IPS-NIHi11 (cell line): ENCODE results near the gene LRRC3.

Experiments used
- DNase-seq: peaks from one replicate; pipeline ENCODE4 v3.0.0; 2012; ENCODE audit warnings: mixed read lengths, low spot score

The LRRC3 gene

GRCh38 chr21:44424608-44425306, 30.6 kb upstream of the LRRC3 start:
- DNase-seq, result peak; percentile 55

- peak; percentile 51 for DNase-seq
These were observed 29.9 kb upstream of the LRRC3 start for GRCh38 chr21:44425307-44425894.

- DNase-seq, result peak; percentile 4
These were observed 29.2 kb upstream of the LRRC3 start for GRCh38 chr21:44425895-44426662.

- peak; percentile 6 for DNase-seq
These were observed 28.6 kb upstream of the LRRC3 start for GRCh38 chr21:44426663-44427191.

GRCh38 chr21:44427241-44428120, 27.8 kb upstream of the LRRC3 start:
- DNase-seq, result peak; percentile 8

- peak; percentile 76 for DNase-seq
These were observed 26.9 kb upstream of the LRRC3 start for GRCh38 chr21:44428281-44428960.

- DNase-seq, result no peak
These were observed 25.4 kb upstream of the LRRC3 start for GRCh38 chr21:44429894-44430293.

- no peak for DNase-seq
These were observed 24.0 kb upstream of the LRRC3 start for GRCh38 chr21:44431300-44431699.

- DNase-seq, result no peak
These were observed 22.2 kb upstream of the LRRC3 start for GRCh38 chr21:44432841-44433790.

GRCh38 chr21:44433791-44434567, 21.3 kb upstream of the LRRC3 start:
- DNase-seq, result no peak

- no peak for DNase-seq
These were observed 20.8 kb upstream of the LRRC3 start for GRCh38 chr21:44434568-44434925.

GRCh38 chr21:44434936-44435635, 20.2 kb upstream of the LRRC3 start:
- DNase-seq, result peak; percentile 5

GRCh38 chr21:44436111-44436611, 19.1 kb upstream of the LRRC3 start:
- peak; percentile 4 for DNase-seq

- DNase-seq, result peak; percentile 26
These were observed 18.4 kb upstream of the LRRC3 start for GRCh38 chr21:44436958-44437357.

GRCh38 chr21:44437371-44437695, 18.0 kb upstream of the LRRC3 start:
- DNase-seq, result peak; percentile 6

- no peak for DNase-seq
These were observed 17.4 kb upstream of the LRRC3 start for GRCh38 chr21:44437696-44438431.

- DNase-seq, result no peak
These were observed 16.6 kb upstream of the LRRC3 start for GRCh38 chr21:44438531-44439210.
